Measurements from ENCODE around the gene THSD4.
"Not testable (repeated sequence)": the region's sequence is repeated elsewhere in the genome, so short reads cannot be mapped to it uniquely, and the experiment has no call there.

THSD4 gene

GRCh38 chr15:71362987-71363968, 248.0 kb downstream of the THSD4 start:
- DNase-seq, result no peak

- no peak for DNase-seq
Observed at GRCh38 chr15:71364117-71364584, 248.9 kb downstream of the THSD4 start.

DNA sequence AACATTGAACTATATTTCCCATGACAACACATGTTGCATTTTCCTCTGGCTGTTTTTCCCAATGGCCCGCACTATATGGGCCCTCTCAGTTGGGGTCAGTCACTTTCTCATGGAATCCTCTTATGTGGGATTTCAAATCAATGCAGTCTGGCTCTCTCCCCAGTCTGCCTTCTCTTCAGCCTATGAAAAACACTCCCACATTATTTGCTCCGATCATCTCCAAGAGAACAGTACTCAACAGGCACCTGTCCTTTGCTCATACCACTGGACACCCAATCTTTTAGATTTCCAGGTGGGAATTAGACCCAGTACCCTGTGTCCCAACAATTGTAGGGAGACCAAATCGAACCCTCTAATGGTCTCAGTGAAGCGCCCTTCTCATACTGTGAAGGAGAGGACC, 251.3 kb downstream of the THSD4 start:
- no peak for DNase-seq

- DNase-seq, result no peak
Observed at GRCh38 chr15:71366926-71367325, 251.7 kb downstream of the THSD4 start.

DNA sequence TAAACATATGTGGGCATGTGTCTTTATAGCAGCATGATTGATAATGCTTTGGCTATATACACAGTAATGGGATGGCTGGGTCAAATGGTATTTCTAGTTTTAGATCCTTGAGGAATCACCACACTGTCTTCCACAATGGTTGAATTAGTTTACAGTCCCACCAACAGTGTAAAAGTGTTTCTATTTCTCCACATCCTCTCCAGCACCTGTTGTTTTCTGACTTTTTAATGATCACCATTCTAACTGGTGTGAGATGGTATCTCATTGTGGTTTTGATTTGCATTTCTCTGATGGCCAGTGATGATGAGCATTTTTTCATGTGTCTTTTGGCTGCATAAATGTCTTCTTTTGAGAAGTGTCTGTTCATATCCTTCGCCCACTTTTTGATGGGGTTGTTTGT, 252.5 kb downstream of the THSD4 start:
- not testable (repeated sequence) for DNase-seq

GRCh38 chr15:71372769-71373168, 257.5 kb downstream of the THSD4 start:
- not testable (repeated sequence) for DNase-seq

GRCh38 chr15:71373917-71374316, 258.6 kb downstream of the THSD4 start:
- DNase-seq, result no peak

- DNase-seq, result no peak
Observed at GRCh38 chr15:71374607-71375352, 259.5 kb downstream of the THSD4 start.

- DNase-seq, result no peak
Observed at GRCh38 chr15:71375934-71376333, 260.7 kb downstream of the THSD4 start.

DNA sequence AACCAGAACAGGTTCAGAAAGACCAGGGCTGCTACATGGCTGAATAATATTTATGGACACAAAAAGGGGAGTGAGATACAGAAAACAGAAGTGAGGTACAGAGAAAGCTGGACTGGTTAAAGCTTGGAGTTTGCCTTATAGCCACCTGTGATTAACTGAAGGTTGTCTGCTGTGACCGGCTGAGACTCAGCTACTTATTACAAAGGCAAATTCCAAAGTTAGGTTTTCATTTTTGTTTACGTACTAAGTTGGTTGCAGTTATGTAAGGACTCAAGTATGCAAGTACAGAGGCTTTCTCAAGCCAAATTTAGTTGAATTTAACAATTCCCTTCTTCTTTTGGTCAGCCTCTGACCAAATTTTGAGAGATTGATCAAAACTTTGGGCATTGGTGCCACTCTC, 264.6 kb downstream of the THSD4 start:
- no peak for DNase-seq

GRCh38 chr15:71380345-71380744, 265.1 kb downstream of the THSD4 start:
- no peak for DNase-seq

- no peak for DNase-seq
Observed at GRCh38 chr15:71384501-71384900, 269.2 kb downstream of the THSD4 start.

DNA sequence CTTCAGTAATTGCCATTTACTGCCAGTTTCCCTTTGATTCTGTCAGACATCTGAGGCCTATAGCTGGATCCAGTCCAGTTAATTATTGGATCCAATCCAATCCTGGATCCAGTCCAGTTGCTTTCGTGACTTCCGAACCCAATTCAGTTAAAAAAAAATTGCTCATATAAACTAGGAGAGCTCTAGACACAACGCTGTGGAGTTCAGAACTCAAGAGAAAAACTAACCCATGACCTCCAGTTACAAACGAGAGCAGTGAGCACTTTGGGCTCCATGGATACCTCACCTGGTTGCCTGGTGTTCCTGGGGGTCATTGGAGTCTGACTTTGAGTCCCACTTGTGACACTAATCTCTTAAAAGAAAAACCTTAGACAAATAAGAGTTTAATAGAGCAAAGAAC, 269.8 kb downstream of the THSD4 start:
- DNase-seq, result no peak

GRCh38 chr15:71385457-71385856, 270.2 kb downstream of the THSD4 start:
- no peak for DNase-seq

- DNase-seq, result no peak
Observed at GRCh38 chr15:71386005-71386404, 270.7 kb downstream of the THSD4 start.

- no peak for DNase-seq
Observed at GRCh38 chr15:71386448-71387236, 271.4 kb downstream of the THSD4 start.

DNA sequence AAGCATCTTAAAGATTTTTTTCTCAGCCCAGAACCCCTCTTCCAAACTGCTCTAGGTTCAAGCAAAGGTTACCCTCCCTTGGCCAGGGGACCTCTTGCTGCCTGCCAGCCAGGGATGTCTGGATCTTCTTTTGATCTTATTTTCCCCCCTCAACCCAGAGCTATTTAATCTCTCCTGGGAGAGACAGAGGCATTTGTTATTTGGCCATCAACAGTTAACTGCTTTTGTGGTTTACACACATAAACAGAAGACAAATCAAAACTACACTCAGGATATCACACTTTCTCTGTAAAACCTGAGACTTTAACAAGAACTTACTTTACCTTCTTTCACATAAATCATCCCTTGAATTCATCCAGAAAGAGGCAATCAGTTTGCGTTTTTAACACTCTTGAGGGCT, 272.5 kb downstream of the THSD4 start:
- DNase-seq, result no peak

- no peak for DNase-seq
Observed at GRCh38 chr15:71390096-71390495, 274.8 kb downstream of the THSD4 start.

DNA sequence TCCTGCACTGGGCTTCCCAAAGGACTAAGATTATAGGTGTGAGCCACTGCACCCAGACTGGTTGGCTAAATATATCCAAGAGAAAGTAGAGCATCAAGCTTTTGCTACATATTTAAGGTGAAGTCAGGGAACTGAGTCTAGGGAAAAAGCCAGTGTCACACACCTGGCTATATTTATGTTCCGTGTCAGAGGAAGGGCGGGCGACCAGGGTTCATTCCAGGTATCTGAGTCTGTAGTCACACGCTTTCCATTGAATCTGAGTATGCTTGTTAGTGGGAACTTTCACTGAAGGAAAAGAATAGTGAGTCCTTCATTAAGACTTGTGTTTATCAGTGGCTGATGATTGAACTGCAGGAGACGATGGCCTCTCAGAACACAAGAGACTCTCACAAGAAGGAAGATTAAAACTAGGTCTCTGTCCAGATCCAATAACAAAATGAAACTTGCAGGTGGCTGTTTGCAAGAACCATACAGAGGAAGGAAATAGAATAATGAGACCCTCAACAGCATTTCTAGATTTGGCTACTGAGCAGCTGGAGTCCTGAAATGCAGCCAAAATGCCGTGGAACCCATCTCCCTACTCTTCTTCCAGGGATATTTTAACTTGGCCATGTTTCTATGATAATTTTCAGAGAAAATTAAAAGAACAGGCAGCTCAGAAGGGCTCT, 276.3 kb downstream of the THSD4 start:
- DNase-seq, result no peak

DNA sequence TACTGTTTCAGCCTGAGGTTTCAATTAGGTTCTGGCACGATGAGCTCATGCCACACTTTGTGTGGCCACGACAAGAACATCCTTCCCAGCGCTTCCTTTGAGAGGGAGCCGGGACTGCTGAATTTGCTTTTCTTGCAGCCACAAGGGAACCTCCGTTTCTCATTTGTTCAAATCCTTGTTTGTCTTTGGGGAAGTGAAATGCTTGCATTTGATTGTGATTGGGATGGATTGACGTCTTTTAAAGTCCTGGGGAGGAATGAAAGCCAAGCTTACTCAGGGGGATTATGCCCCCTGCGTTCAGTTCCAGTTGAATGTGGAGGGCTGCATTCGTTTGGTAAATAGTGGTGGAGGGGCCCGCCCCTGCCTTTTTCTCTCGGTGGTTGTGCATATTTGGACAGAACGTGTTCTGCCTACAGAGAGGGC, 277.6 kb downstream of the THSD4 start:
- DNase-seq, result no peak

DNA sequence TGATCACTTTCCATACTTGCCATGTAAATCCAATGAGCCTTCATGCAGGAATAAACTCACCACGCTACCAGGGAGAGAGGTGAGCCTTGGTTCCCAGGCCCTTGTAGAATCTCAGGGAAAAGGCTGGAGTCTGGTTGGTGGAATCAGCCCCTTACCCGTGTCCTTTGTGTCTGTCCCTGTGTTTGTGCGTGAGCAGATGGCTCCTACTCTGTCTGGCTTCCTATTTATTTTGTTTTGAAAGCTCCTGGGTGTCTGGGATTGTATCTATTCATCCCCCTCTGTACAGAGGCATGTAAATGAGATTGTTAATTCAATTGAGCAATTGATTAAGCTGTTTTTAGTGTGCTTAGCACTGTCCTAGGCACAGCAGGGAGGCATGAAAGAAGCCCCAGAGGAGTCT, 278.1 kb downstream of the THSD4 start:
- no peak for DNase-seq

GRCh38 chr15:71396536-71397125, 281.4 kb downstream of the THSD4 start:
- no peak for DNase-seq

All from activated CD4-positive, alpha-beta T cell treated with anti-CD3 and anti-CD28 coated beads for 1 hour (primary cell).